ENCODE results near the gene CADM1.

Gene CADM1

GRCh38 chr11:115444542-115444941, 59.7 kb downstream of the CADM1 start:
- no peak for DNase-seq

- no peak for DNase-seq
Observed at GRCh38 chr11:115439969-115440540, 64.2 kb downstream of the CADM1 start.

GRCh38 chr11:115439385-115439784, 64.8 kb downstream of the CADM1 start:
- no peak for DNase-seq

- no peak for DNase-seq
Observed at GRCh38 chr11:115437902-115438575, 66.2 kb downstream of the CADM1 start.

GRCh38 chr11:115430345-115430744, 73.9 kb downstream of the CADM1 start:
- no peak for DNase-seq

GRCh38 chr11:115428306-115428705, 75.9 kb downstream of the CADM1 start:
- DNase-seq: no peak

GRCh38 chr11:115425816-115426215, 78.4 kb downstream of the CADM1 start:
- no peak for DNase-seq

GRCh38 chr11:115425250-115425649, 79.0 kb downstream of the CADM1 start:
- DNase-seq: peak; percentile 90

- no peak for DNase-seq
Observed at GRCh38 chr11:115423728-115424459, 80.3 kb downstream of the CADM1 start.

- no peak for DNase-seq
Observed at GRCh38 chr11:115421992-115422689, 82.1 kb downstream of the CADM1 start.

- DNase-seq: no peak
Observed at GRCh38 chr11:115421352-115421991, 82.7 kb downstream of the CADM1 start.

- DNase-seq: no peak
Observed at GRCh38 chr11:115420505-115420904, 83.7 kb downstream of the CADM1 start.

- DNase-seq: no peak
Observed at GRCh38 chr11:115418626-115419025, 85.6 kb downstream of the CADM1 start.

- DNase-seq: no peak
Observed at GRCh38 chr11:115418081-115418480, 86.1 kb downstream of the CADM1 start.

- DNase-seq: no peak
Observed at GRCh38 chr11:115411120-115411519, 93.1 kb downstream of the CADM1 start.

- DNase-seq: peak; percentile 73
Observed at GRCh38 chr11:115409691-115410220, 94.5 kb downstream of the CADM1 start.

GRCh38 chr11:115409116-115409670, 95.0 kb downstream of the CADM1 start:
- DNase-seq: no peak

- DNase-seq: no peak
Observed at GRCh38 chr11:115408036-115408921, 95.9 kb downstream of the CADM1 start.

- no peak for DNase-seq
Observed at GRCh38 chr11:115407496-115407895, 96.7 kb downstream of the CADM1 start.

GRCh38 chr11:115406404-115406803, 97.8 kb downstream of the CADM1 start:
- DNase-seq: no peak

- no peak for DNase-seq
Observed at GRCh38 chr11:115398333-115399080, 105.7 kb downstream of the CADM1 start.

All from NCI-H1436 (cell line).